SK-N-SH treated with all-trans-retinoic acid at 6 μM for 48 hours (cell line): ENCODE results near the gene NOP16.

ENCODE experiments used
- ARNTL ChIP-seq: fragments of 450-650 bp; formaldehyde crosslinking; IDR thresholded peaks from 2 replicates; pipeline ENCODE4 v1.5.0; 2020; ENCODE audit warnings: low read depth, mild to moderate bottlenecking, moderate library complexity, borderline replicate concordance
- BACH2 ChIP-seq: fragments of 250-450 bp; sonication (Bioruptor Pico); IDR thresholded peaks from 2 replicates; pipeline ENCODE4 v1.9.0; 2021; ENCODE audit warnings: mild to moderate bottlenecking, borderline replicate concordance
- PATZ1 ChIP-seq: fragments of 250-450 bp; sonication (Bioruptor Pico); IDR thresholded peaks from 2 replicates; pipeline ENCODE4 v1.8.0; 2020; ENCODE audit warnings: mild to moderate bottlenecking, moderate library complexity, borderline replicate concordance
- POU6F1 ChIP-seq: fragments of 250-450 bp; sonication (Bioruptor Pico); IDR thresholded peaks from 2 replicates; pipeline ENCODE4 v1.8.0; 2021; ENCODE audit warnings: low read depth, mild to moderate bottlenecking, moderate library complexity, borderline replicate concordance
- RARB ChIP-seq: fragments of 250-450 bp; sonication (Bioruptor Pico); IDR thresholded peaks from 2 replicates; pipeline ENCODE4 v1.8.0; 2021; ENCODE audit warnings: mild to moderate bottlenecking, moderate library complexity
- ZFP3 ChIP-seq: fragments of 250-450 bp; sonication (Bioruptor Pico); IDR thresholded peaks from 2 replicates; pipeline ENCODE4 v1.5.0; 2020; ENCODE audit warnings: mild to moderate bottlenecking, moderate library complexity

GRCh38 chr5:176364765-176365350 is 23.5 kb downstream of the NOP16 start:
- TF ChIP-seq ARNTL (no peak), RARB (CRISPR knock-in tag) (no peak), ZFP3 (no peak), BACH2 (CRISPR knock-in tag) (no peak), PATZ1 (CRISPR knock-in tag) (no peak), POU6F1 (CRISPR knock-in tag) (no peak)
